DND-41 (cell line): ENCODE results near the gene LAGE3.

Source experiments
- ATAC-seq: fragments of 200-7000 bp; cut with Tn5 transposase; 3 replicates; pipeline ENCODE4 v1.9.1; 2021; ENCODE audit warnings: low read depth; ENCODE audit not compliant: insufficient read depth
- DNase-seq: peaks from one replicate; pipeline ENCODE4 v3.0.0-alpha.2; 2020
- H2AFZ ChIP-seq: 2 replicates; pipeline ENCODE4 v1.6.0; 2012; ENCODE audit warnings: low read depth, low read length
- H3K27ac ChIP-seq: 2 replicates; pipeline ENCODE4 v1.5.1; 2012; ENCODE audit warnings: low read length, inconsistent platforms
- H3K27me3 ChIP-seq: fragments of 200-600 bp; sonication (generic); 2 replicates; pipeline ENCODE4 v1.6.0; 2012; ENCODE audit warnings: low read length, mild to moderate bottlenecking, inconsistent platforms; ENCODE audit not compliant: insufficient read depth, poor library complexity
- H3K36me3 ChIP-seq: 2 replicates; pipeline ENCODE4 v1.5.1; 2012; ENCODE audit warnings: low read length, inconsistent platforms; ENCODE audit not compliant: insufficient read depth
- H3K4me1 ChIP-seq: 2 replicates; pipeline ENCODE4 v1.5.1; 2012; ENCODE audit warnings: mild to moderate bottlenecking, low read length; ENCODE audit not compliant: insufficient read depth
- H3K4me2 ChIP-seq: 2 replicates; pipeline ENCODE4 v1.6.0; 2012; ENCODE audit warnings: mild to moderate bottlenecking, moderate library complexity, low read length, inconsistent platforms; ENCODE audit not compliant: insufficient read depth
- H3K4me3 ChIP-seq, 2 experiments: fragments of 200-600 bp in 1 of 2; shearing (Covaris generic) in 1 of 2; 2 replicates each; pipeline ENCODE4 v1.5.1; 2012 to 2016; ENCODE audit warnings: inconsistent platforms in 2 of 2, low read length in 2 of 2, mild to moderate bottlenecking in 2 of 2, low read depth in 1 of 2, moderate library complexity in 1 of 2
- H3K79me2 ChIP-seq: 2 replicates; pipeline ENCODE4 v1.6.0; 2012; ENCODE audit warnings: low read length, inconsistent platforms; ENCODE audit not compliant: insufficient read depth
- H3K9ac ChIP-seq: 2 replicates; pipeline ENCODE4 v1.6.0; 2012; ENCODE audit warnings: low read depth, mild to moderate bottlenecking, inconsistent platforms, low read length, moderate library complexity
- H3K9me3 ChIP-seq: 2 replicates; pipeline ENCODE4 v1.5.1; 2012; ENCODE audit warnings: low read length, moderate library complexity, mild to moderate bottlenecking, inconsistent platforms; ENCODE audit not compliant: insufficient read depth, severe bottlenecking
- H4K20me1 ChIP-seq: 2 replicates; pipeline ENCODE4 v1.6.0; 2012; ENCODE audit warnings: low read length; ENCODE audit not compliant: insufficient read depth
- CTCF ChIP-seq: IDR thresholded peaks from 2 replicates; pipeline ENCODE4 v1.5.1; 2012; ENCODE audit warnings: borderline replicate concordance, low read length, moderate library complexity, mild to moderate bottlenecking; ENCODE audit not compliant: poor library complexity, severe bottlenecking; ENCODE audit errors: extremely low read depth
- EZH2 ChIP-seq: IDR thresholded peaks from 3 replicates; pipeline ENCODE4 v1.6.1; 2012; ENCODE audit warnings: borderline replicate concordance, low read depth, mild to moderate bottlenecking, moderate library complexity, low read length, inconsistent platforms; ENCODE audit not compliant: severe bottlenecking

The LAGE3 gene

GRCh38 chrX:154445776-154446175, 33.3 kb downstream of the LAGE3 start:
- peaks cover 18% of the 10 kb centered on the region for H3K36me3 ChIP-seq
- no peak overlapping the region for H3K9ac ChIP-seq
- H3K79me2 ChIP-seq = no peaks in the 10 kb centered on the region
- ATAC-seq (no peak), DNase-seq (no peak)
- TF ChIP-seq CTCF = no peak
- TF ChIP-seq EZH2 = no peak
- peaks cover 17% of the 10 kb centered on the region for H3K4me1 ChIP-seq
- H3K27me3 ChIP-seq = no peaks in the 10 kb centered on the region
- no peak overlapping the region for H3K4me2 ChIP-seq
- H3K27ac ChIP-seq = no peak overlapping the region
- H3K9me3 ChIP-seq = no peaks in the 10 kb centered on the region
- peaks cover 6% of the 10 kb centered on the region; the same call in 1 of the 2 replicates for H4K20me1 ChIP-seq
- H2AFZ ChIP-seq = no peak overlapping the region
- no peak overlapping the region for H3K4me3 ChIP-seq

- H3K36me3 ChIP-seq = peaks cover 28% of the 10 kb centered on the region
- no peak for TF ChIP-seq CTCF
- no peak for TF ChIP-seq EZH2
- no peak overlapping the region for H3K27ac ChIP-seq
- peak overlapping the region; percentile 66 for H3K4me2 ChIP-seq
- H4K20me1 ChIP-seq = peaks cover 13% of the 10 kb centered on the region; the same call in 1 of the 2 replicates
- ATAC-seq (no peak), DNase-seq (no peak)
- H3K79me2 ChIP-seq = peaks cover 6% of the 10 kb centered on the region; the same call in 1 of the 2 replicates
- H3K9me3 ChIP-seq = no peaks in the 10 kb centered on the region
- H2AFZ ChIP-seq = no peak overlapping the region
- H3K4me1 ChIP-seq = peaks cover 17% of the 10 kb centered on the region
- peak overlapping the region in 1 of 2 experiments; percentile 54; a peak in 2 of 4 replicates for H3K4me3 ChIP-seq
- H3K27me3 ChIP-seq = no peaks in the 10 kb centered on the region
- H3K9ac ChIP-seq = peak overlapping the region; percentile 60; the same call in 1 of the 2 replicates
These were observed 34.3 kb downstream of the LAGE3 start for GRCh38 chrX:154444755-154445246.

GRCh38 chrX:154443992-154444754, 34.9 kb downstream of the LAGE3 start, which contains the start of gene FAM50A:
Gene FAM50A, plus strand, starts transcription at chrX:154444141. Its CDS starts 95 bp downstream, at chrX:154444236.
- Histone ChIP-seq H3K36me3 (peaks cover 32% of the 10 kb centered on the region), H4K20me1 (peaks cover 15% of the 10 kb centered on the region; the same call in 1 of the 2 replicates), H3K4me1 (peaks cover 17% of the 10 kb centered on the region), H3K9me3 (no peaks in the 10 kb centered on the region), H3K27ac (no peak within 1 kb of the TSS), H3K9ac (peak within 1 kb of the TSS; percentile 60; the same call in 1 of the 2 replicates), H3K27me3 (no peaks in the 10 kb centered on the region), H3K4me2 (peak within 1 kb of the TSS; percentile 66), H3K4me3 (peak within 1 kb of the TSS in 1 of 2 experiments; percentile 54; a peak in 2 of 4 replicates), H2AFZ (peak within 1 kb of the TSS; percentile 39), H3K79me2 (peaks cover 10% of the 10 kb centered on the region)
- ATAC-seq = peak; percentile 74
- peak; percentile 57 for DNase-seq
- TF ChIP-seq EZH2 (no peak), CTCF (no peak)
